H9 (cell line): ENCODE data around the gene DPH2. TPM values are rescaled to one million over a fixed set of nuclear protein-coding genes. Genes with fewer than 3 reads are reported as not detected.

ENCODE experiments used
- DNase-seq: peaks from one replicate; pipeline ENCODE4 v3.0.0-alpha.2; 2017
- H2AFZ ChIP-seq: one replicate; pipeline ENCODE4 v1.6.1; 2013; ENCODE audit warnings: mild to moderate bottlenecking, low read length, control low read depth, moderate library complexity
- H2AK5ac ChIP-seq: 2 replicates; pipeline ENCODE4 v1.6.1; 2013; ENCODE audit warnings: low read length, control low read depth, mixed read lengths; ENCODE audit not compliant: insufficient read length
- H2BK120ac ChIP-seq: one replicate; pipeline ENCODE4 v1.6.1; 2013; ENCODE audit warnings: low read depth, mild to moderate bottlenecking, low read length, control low read depth, inconsistent platforms; ENCODE audit not compliant: poor library complexity, severe bottlenecking
- H2BK12ac ChIP-seq: 2 replicates; pipeline ENCODE4 v1.6.1; 2013; ENCODE audit warnings: low read length, control low read depth, mixed read lengths, low read depth; ENCODE audit not compliant: insufficient read length
- H2BK15ac ChIP-seq: 2 replicates; pipeline ENCODE4 v1.6.1; 2013; ENCODE audit warnings: low read depth, low read length, control low read depth
- H2BK20ac ChIP-seq: one replicate; pipeline ENCODE4 v1.6.1; 2013; ENCODE audit warnings: low read depth, mild to moderate bottlenecking, low read length, control low read depth, inconsistent platforms; ENCODE audit not compliant: poor library complexity, severe bottlenecking
- H2BK5ac ChIP-seq: 2 replicates; pipeline ENCODE4 v1.6.1; 2013; ENCODE audit warnings: low read length, control low read depth, mixed read lengths; ENCODE audit not compliant: insufficient read length
- H3K14ac ChIP-seq: 2 replicates; pipeline ENCODE4 v1.6.1; 2013; ENCODE audit warnings: low read length, control low read depth; ENCODE audit not compliant: insufficient read depth
- H3K18ac ChIP-seq: 2 replicates; pipeline ENCODE4 v1.6.1; 2013; ENCODE audit warnings: low read depth, mild to moderate bottlenecking, mixed read lengths, low read length, control low read depth; ENCODE audit not compliant: insufficient read length
- H3K23ac ChIP-seq: 2 replicates; pipeline ENCODE4 v1.6.1; 2013; ENCODE audit warnings: low read length, control low read depth, mixed read lengths, low read depth; ENCODE audit not compliant: insufficient read length
- H3K23me2 ChIP-seq: 2 replicates; pipeline ENCODE4 v1.6.1; 2013; ENCODE audit warnings: low read depth, mild to moderate bottlenecking, mixed read lengths, low read length, control low read depth; ENCODE audit not compliant: insufficient read length, poor library complexity, severe bottlenecking
- H3K27ac ChIP-seq: 2 replicates; pipeline ENCODE4 v1.5.1; 2013; ENCODE audit warnings: low read length, control low read depth, mixed read lengths, low read depth; ENCODE audit not compliant: insufficient read length
- H3K27me3 ChIP-seq: 2 replicates; pipeline ENCODE4 v1.6.1; 2013; ENCODE audit warnings: low read length, control low read depth, inconsistent platforms; ENCODE audit not compliant: insufficient read depth
- H3K4ac ChIP-seq: 2 replicates; pipeline ENCODE4 v1.6.1; 2013; ENCODE audit warnings: low read depth, mild to moderate bottlenecking, control low read depth, inconsistent platforms, low read length, moderate library complexity
- H3K4me1 ChIP-seq: 2 replicates; pipeline ENCODE4 v1.6.1; 2013; ENCODE audit warnings: low read length, control low read depth, inconsistent platforms; ENCODE audit not compliant: insufficient read depth
- H3K4me2 ChIP-seq: 2 replicates; pipeline ENCODE4 v1.6.1; 2013; ENCODE audit warnings: low read length, control low read depth, mixed read lengths; ENCODE audit not compliant: insufficient read length, insufficient read depth
- H3K56ac ChIP-seq: 2 replicates; pipeline ENCODE4 v1.6.1; 2013; ENCODE audit warnings: low read depth, mild to moderate bottlenecking, mixed read lengths, low read length, control low read depth; ENCODE audit not compliant: insufficient read length
- H3K79me1 ChIP-seq: 2 replicates; pipeline ENCODE4 v1.6.1; 2013; ENCODE audit warnings: low read depth, mild to moderate bottlenecking, moderate library complexity, low read length, control low read depth, inconsistent platforms; ENCODE audit not compliant: insufficient read depth, poor library complexity, severe bottlenecking
- H3K79me2 ChIP-seq: 2 replicates; pipeline ENCODE4 v1.6.1; 2013; ENCODE audit warnings: low read length, control low read depth, inconsistent platforms; ENCODE audit not compliant: insufficient read depth
- H3K9ac ChIP-seq: 2 replicates; pipeline ENCODE4 v1.6.1; 2013; ENCODE audit warnings: low read length, control low read depth, mixed read lengths; ENCODE audit not compliant: insufficient read length; ENCODE audit errors: extremely low read depth
- H3K9me3 ChIP-seq: one replicate; pipeline ENCODE4 v1.6.1; 2013; ENCODE audit warnings: low read depth, low read length, inconsistent platforms; ENCODE audit not compliant: control insufficient read depth
- H3T11ph ChIP-seq: one replicate; pipeline ENCODE4 v1.6.1; 2013; ENCODE audit warnings: mild to moderate bottlenecking, low read length, control low read depth, inconsistent platforms
- H4K20me1 ChIP-seq: one replicate; pipeline ENCODE4 v1.6.1; 2013; ENCODE audit not compliant: control insufficient read depth, insufficient read length, insufficient read depth
- H4K5ac ChIP-seq: 2 replicates; pipeline ENCODE4 v1.6.1; 2013; ENCODE audit warnings: low read depth, mild to moderate bottlenecking, mixed read lengths, low read length, control low read depth; ENCODE audit not compliant: insufficient read length
- H4K8ac ChIP-seq: replicated peaks from 2 replicates; pipeline ENCODE4 v1.6.1; 2013; ENCODE audit warnings: low read length, control low read depth, mixed read lengths, low read depth; ENCODE audit not compliant: insufficient read length
- H4K91ac ChIP-seq: 2 replicates; pipeline ENCODE4 v1.6.1; 2013; ENCODE audit warnings: low read depth, mild to moderate bottlenecking, moderate library complexity, mixed read lengths, low read length, control low read depth; ENCODE audit not compliant: insufficient read length
- H3K27ac Mint-ChIP-seq, 3 experiments: 2 replicates in 2 of 3; 3 replicates in 1 of 3; pipeline ENCODE4 v1.8.0; 2020 to 2021; ENCODE audit warnings: mixed read lengths in 3 of 3, mild to moderate bottlenecking in 1 of 3, moderate library complexity in 1 of 3
- H3K27me3 Mint-ChIP-seq: 2 replicates; pipeline ENCODE4 v1.8.0; 2021; ENCODE audit warnings: low read depth, mild to moderate bottlenecking, moderate library complexity, mixed read lengths
- H3K36me3 Mint-ChIP-seq, 3 experiments: 2 replicates in 2 of 3; 3 replicates in 1 of 3; pipeline ENCODE4 v1.8.0; 2020 to 2021; ENCODE audit warnings: low read depth in 3 of 3, mixed read lengths in 3 of 3; ENCODE audit not compliant: insufficient read depth in 1 of 3
- H3K4me1 Mint-ChIP-seq, 2 experiments: 2 replicates each; pipeline ENCODE4 v1.8.0; 2020; ENCODE audit warnings: mixed read lengths in 2 of 2
- H3K4me3 Mint-ChIP-seq, 2 experiments: 2 replicates in 1 of 2; 3 replicates in 1 of 2; pipeline ENCODE4 v1.8.0; 2020 to 2021; ENCODE audit warnings: mild to moderate bottlenecking in 2 of 2, mixed read lengths in 2 of 2, moderate library complexity in 1 of 2
- H3K9me3 Mint-ChIP-seq, 2 experiments: 2 replicates in 1 of 2; 3 replicates in 1 of 2; pipeline ENCODE4 v1.8.0; 2020; ENCODE audit warnings: mild to moderate bottlenecking in 2 of 2, mixed read lengths in 2 of 2, moderate library complexity in 1 of 2
- WGBS: extraction: QIAGEN DNeasy Blood & Tissue Kit; methylation state at CpG from one replicate; pipeline ENCODE4 v1.1.7; 2013; ENCODE audit warnings: missing lambda C conversion rate, low lambda C conversion rate, mixed read lengths; ENCODE audit not compliant: insufficient read length; ENCODE audit errors: extremely low coverage; 5-methylcytosine and 5-hydroxymethylcytosine counted together
- total RNA-seq: library from RNA; stranded (reverse); gene quantifications from 2 replicates; pipeline ENCODE4 v1.2.1, GENCODE V29; 2021
- TF ChIP-seq, protein P1 (sequence below): fragments of 200-600 bp; sonication (generic); conservative IDR thresholded peaks from 3 replicates; pipeline ENCODE4 v1.8.0; 2021; ENCODE audit warnings: antibody characterized with exemption, mild to moderate bottlenecking

The DPH2 gene
- total RNA-seq, 1 experiment from 2014 or later: 74.4 TPM

DNA sequence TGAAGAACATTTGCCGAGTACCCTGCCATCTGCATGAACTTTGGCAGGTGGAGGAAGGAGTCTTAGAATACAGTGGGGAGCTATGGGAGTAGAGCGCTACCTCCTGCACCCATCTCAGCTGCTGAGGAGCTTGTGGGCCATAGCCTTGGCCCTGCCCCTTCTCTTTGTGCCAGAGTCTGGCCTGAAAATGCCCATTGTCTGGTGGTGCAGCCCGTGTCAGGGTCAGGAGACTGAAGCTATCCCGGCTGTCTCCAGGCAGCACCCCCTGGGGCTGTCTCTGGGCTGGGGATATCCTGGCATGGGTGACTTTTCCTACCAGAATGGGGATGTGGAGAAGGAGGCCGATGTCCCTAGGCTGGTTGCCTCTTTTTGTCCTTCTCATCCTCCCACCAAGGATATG is 15.8 kb upstream of the DPH2 start:
- Histone ChIP-seq H3K4me1 (no peaks in the 10 kb centered on the region), H3K4me2 (no peak overlapping the region), H2BK15ac (no peak overlapping the region), H3K23ac (no peak overlapping the region), H3K9ac (no peak overlapping the region), H3K4ac (no peak overlapping the region), H4K91ac (no peak overlapping the region), H4K8ac (no peak overlapping the region), H3K14ac (no peak overlapping the region), H4K5ac (no peak overlapping the region), H2BK120ac (no peak overlapping the region), H2AFZ (no peak overlapping the region), H3K56ac (no peak overlapping the region), H3K79me2 (no peaks in the 10 kb centered on the region), H3K79me1 (no peaks in the 10 kb centered on the region), H3K23me2 (no peaks in the 10 kb centered on the region), H3K27ac (no peak overlapping the region), H2BK12ac (no peak overlapping the region), H2AK5ac (no peak overlapping the region), H4K20me1 (no peaks in the 10 kb centered on the region), H2BK5ac (no peak overlapping the region), H3K18ac (no peak overlapping the region), H3K9me3 (no peaks in the 10 kb centered on the region), H2BK20ac (no peak overlapping the region), H3K27me3 (no peaks in the 10 kb centered on the region), H3T11ph (no peak overlapping the region)
- WGBS: no CpG with 5 or more reads among the region's 5 CpGs
- Mint-ChIP-seq H3K4me1 (peaks cover 5 to 10% of the 10 kb centered on the region in 2 experiments), H3K27me3 (no peaks in the 10 kb centered on the region), H3K36me3 (peaks cover 0 to 28% (median 19%) of the 10 kb centered on the region in 3 experiments; a peak in 5 of 7 replicates), H3K9me3 (no peaks in the 10 kb centered on the region), H3K27ac (no peak overlapping the region), H3K4me3 (no peak overlapping the region)
- TF ChIP-seq, protein P1, sequence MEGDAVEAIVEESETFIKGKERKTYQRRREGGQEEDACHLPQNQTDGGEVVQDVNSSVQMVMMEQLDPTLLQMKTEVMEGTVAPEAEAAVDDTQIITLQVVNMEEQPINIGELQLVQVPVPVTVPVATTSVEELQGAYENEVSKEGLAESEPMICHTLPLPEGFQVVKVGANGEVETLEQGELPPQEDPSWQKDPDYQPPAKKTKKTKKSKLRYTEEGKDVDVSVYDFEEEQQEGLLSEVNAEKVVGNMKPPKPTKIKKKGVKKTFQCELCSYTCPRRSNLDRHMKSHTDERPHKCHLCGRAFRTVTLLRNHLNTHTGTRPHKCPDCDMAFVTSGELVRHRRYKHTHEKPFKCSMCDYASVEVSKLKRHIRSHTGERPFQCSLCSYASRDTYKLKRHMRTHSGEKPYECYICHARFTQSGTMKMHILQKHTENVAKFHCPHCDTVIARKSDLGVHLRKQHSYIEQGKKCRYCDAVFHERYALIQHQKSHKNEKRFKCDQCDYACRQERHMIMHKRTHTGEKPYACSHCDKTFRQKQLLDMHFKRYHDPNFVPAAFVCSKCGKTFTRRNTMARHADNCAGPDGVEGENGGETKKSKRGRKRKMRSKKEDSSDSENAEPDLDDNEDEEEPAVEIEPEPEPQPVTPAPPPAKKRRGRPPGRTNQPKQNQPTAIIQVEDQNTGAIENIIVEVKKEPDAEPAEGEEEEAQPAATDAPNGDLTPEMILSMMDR: no peak
- no peak for DNase-seq
